Kidney (tissue), 14 donors: ENCODE measurements around the gene TMEM179. TPM values are rescaled to one million over a fixed set of nuclear protein-coding genes. Genes with fewer than 3 reads are reported as not detected.
A peak's percentile ranks its signal among the peaks of the same experiment; 100 is the strongest.

ENCODE experiments used
- DNase-seq, 5 donors: peaks; one replicate each; pipeline ENCODE4 v3.0.0-alpha.2; 2013 to 2020
- FAIRE-seq: peaks from 2 replicates; lab custom pipeline; 2012; peaks lifted over from hg19 to GRCh38; lab: Jason Lieb, UNC
- H3K27ac ChIP-seq, 2 donors: one replicate each; pipeline ENCODE4 v1.7.0; 2013; ENCODE audit warnings: low read depth in 2 of 2, low read length in 2 of 2, inconsistent platforms in 1 of 2
- H3K27me3 ChIP-seq: one replicate; pipeline ENCODE4 v1.7.1; 2013; ENCODE audit warnings: low read length, inconsistent platforms; ENCODE audit not compliant: control insufficient read depth, insufficient read depth
- H3K36me3 ChIP-seq, 3 donors: one replicate each; pipeline versions ENCODE4 v1.7.0 to v1.7.1; 2013; ENCODE audit warnings: low read length in 3 of 3, control low read depth in 1 of 3, inconsistent platforms in 1 of 3; ENCODE audit not compliant: insufficient read depth in 3 of 3, control insufficient read depth in 2 of 3
- H3K4me1 ChIP-seq, 3 donors: one replicate each; pipeline versions ENCODE4 v1.7.0 to v1.7.1; 2013; ENCODE audit warnings: low read length in 3 of 3, inconsistent platforms in 1 of 3, low read depth in 1 of 3; ENCODE audit not compliant: control insufficient read depth in 2 of 3, insufficient read depth in 2 of 3
- H3K4me3 ChIP-seq, 3 donors: one replicate each; pipeline versions ENCODE4 v1.7.0 to v1.8.1; 2013; ENCODE audit warnings: low read length in 3 of 3, control low read depth in 1 of 3, inconsistent platforms in 1 of 3
- H3K9ac ChIP-seq, 3 donors: one replicate each; pipeline versions ENCODE4 v1.7.0 to v1.7.1; 2013; ENCODE audit warnings: low read length in 3 of 3, control low read depth in 1 of 3, inconsistent platforms in 1 of 3
- H3K9me3 ChIP-seq, 3 donors: one replicate each; pipeline versions ENCODE4 v1.7.0 to v1.7.1; 2013; ENCODE audit warnings: low read length in 3 of 3, control low read depth in 1 of 3, inconsistent platforms in 1 of 3; ENCODE audit not compliant: control insufficient read depth in 2 of 3, insufficient read depth in 1 of 3
- CTCF ChIP-seq: IDR thresholded peaks from 3 replicates; pipeline ENCODE4 v1.5.1; 2012; ENCODE audit warnings: mild to moderate bottlenecking, moderate library complexity, borderline replicate concordance; ENCODE audit not compliant: insufficient read depth; ENCODE audit errors: extremely low read depth
- intact Hi-C: fragments of 100-400 bp; cut with DNase I; formaldehyde crosslinking; loops from one replicate; pipeline ENCODE4 v1.11.1; 2022
- polyA plus RNA-seq: library from polyadenylated mRNA; stranded (reverse); fragments of 350-450 nt; fragmentation: Illumina TruSeq; extraction: RNeasy Lipid Tissue Mini Kit (QIAGEN cat#74804); gene quantifications from one replicate; pipeline ENCODE4 v1.2.3, GENCODE V29; 2014; ENCODE audit warnings: low read depth, low replicate concordance; ENCODE audit not compliant: insufficient read depth
- total RNA-seq: library from RNA; stranded (reverse); fragmentation: NEBNext Ultra II Directional; extraction: Animal tissue kit (Norgen Biotek cat#: 25700); gene quantifications from one replicate; pipeline ENCODE4 v1.2.1, GENCODE V29; 2021
- donor health status: control.
- donor health status: control.
- donor health status: control.
- donor health status: control.
- donor health status: control.
- donor health status: DM: yes; HTN: yes; CAD: no.
- donor health status: Normal renal cell carcinoma (clear cell type).

The TMEM179 gene
- total and polyA plus RNA-seq, 2 donors from 2014 or later: 0.50 to 0.67 TPM

GRCh38 chr14:104567957-104568225, 36.7 kb downstream of the TMEM179 start:
- peaks cover 0 to 8% (median 2%) of the 10 kb centered on the region in 3 donors for H3K4me1 ChIP-seq
- no peak overlapping the region for H3K27ac ChIP-seq
- DNase-seq (no peak), FAIRE-seq (no peak)
- H3K9me3 ChIP-seq: no peaks in the 10 kb centered on the region
- H3K36me3 ChIP-seq: no peaks in the 10 kb centered on the region
- TF ChIP-seq CTCF: no peak
- H3K27me3 ChIP-seq: no peaks in the 10 kb centered on the region
- no peak overlapping the region for H3K4me3 ChIP-seq
- intact Hi-C loops: no loop called here
- H3K9ac ChIP-seq: no peak overlapping the region

GRCh38 chr14:104567141-104567956, 37.2 kb downstream of the TMEM179 start:
- H3K9ac ChIP-seq: no peak overlapping the region
- DNase-seq (no peak), FAIRE-seq (no peak)
- no peak overlapping the region for H3K27ac ChIP-seq
- no peaks in the 10 kb centered on the region for H3K9me3 ChIP-seq
- H3K4me3 ChIP-seq: no peak overlapping the region
- no peak for TF ChIP-seq CTCF
- H3K27me3 ChIP-seq: no peaks in the 10 kb centered on the region
- no peaks in the 10 kb centered on the region for H3K36me3 ChIP-seq
- H3K4me1 ChIP-seq: peaks cover 0 to 8% (median 2%) of the 10 kb centered on the region in 3 donors
- intact Hi-C loops: no loop called here

DNA sequence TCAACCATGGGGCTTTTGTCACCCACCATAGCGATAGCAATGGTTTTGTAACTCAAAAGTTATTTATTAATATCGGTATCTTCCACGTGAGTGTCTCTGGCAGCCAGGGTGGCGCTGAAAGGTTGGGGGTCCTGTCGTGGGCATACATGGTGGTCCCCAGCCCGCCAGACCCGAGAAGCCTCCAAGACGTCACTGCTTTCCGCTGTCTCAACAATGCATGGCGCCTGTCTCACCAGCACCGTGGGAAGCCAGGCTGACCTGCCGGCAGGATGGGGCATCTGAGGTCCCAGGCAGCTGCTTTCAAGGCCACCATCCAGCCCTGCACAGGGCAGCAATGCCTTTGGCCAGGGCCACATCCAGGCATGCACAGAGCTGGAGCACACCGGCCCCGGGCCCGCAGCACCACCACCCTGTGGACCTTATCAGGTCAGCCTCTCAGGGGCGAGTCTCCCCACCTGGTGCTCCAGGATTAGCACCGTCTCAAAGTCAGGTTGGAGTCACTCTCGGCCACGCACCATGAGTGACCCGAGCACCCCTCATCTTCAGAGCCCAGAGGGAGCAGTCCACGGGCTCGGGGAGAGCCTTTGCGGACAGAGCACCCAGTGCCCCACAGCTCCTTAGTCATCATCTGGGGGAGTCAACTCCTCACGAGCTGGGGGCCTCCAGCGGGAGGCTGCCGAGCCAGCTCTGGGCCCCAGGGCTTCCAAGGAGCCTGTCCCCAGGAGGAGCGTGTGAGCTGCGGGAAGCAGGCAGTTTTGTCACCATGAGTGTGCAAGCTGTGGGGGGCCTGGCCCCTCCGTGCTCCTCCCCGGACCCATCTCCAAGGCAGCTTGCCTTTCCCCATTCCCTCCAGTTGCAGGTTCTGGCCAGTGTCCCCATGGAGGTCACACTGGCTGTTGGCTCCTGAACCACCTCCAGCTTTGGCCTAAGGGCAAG, 39.6 kb downstream of the TMEM179 start:
- no peaks in the 10 kb centered on the region for H3K9me3 ChIP-seq
- peak in 2 of 5 donors; percentile 41 to 43 for DNase-seq
- no peak overlapping the region for H3K9ac ChIP-seq
- no peaks in the 10 kb centered on the region for H3K36me3 ChIP-seq
- no peak overlapping the region for H3K27ac ChIP-seq
- intact Hi-C loops: loop anchor here (5.0 kb wide), 1 partner anchor 428 kb away; the partner anchor contains the start of gene KIF26A
- FAIRE-seq: no peak
- TF ChIP-seq CTCF: no peak
- H3K4me1 ChIP-seq: peaks cover 0 to 8% (median 8%) of the 10 kb centered on the region in 3 donors
- H3K4me3 ChIP-seq: no peak overlapping the region
- H3K27me3 ChIP-seq: no peaks in the 10 kb centered on the region
